GM12864 (cell line): ENCODE measurements around the gene CEP70.
"Not testable (repeated sequence)": the region's sequence is repeated elsewhere in the genome, so short reads cannot be mapped to it uniquely, and the experiment has no call there.

Experiments used
- DNase-seq: peaks from one replicate; pipeline ENCODE4 v3.0.0-alpha.2; 2011; ENCODE audit warnings: low read depth
- H3K4me3 ChIP-seq: 2 replicates; pipeline ENCODE4 v1.5.1; 2011; ENCODE audit warnings: mild to moderate bottlenecking, low read depth, low read length, control low read depth
- TF ChIP-seq, protein P1 (sequence below): IDR thresholded peaks from 2 replicates; pipeline ENCODE4 v1.5.1; 2011; ENCODE audit warnings: low read depth, mild to moderate bottlenecking, moderate library complexity, low read length, control low read depth, inconsistent platforms; ENCODE audit errors: missing control alignments

Gene CEP70

DNA sequence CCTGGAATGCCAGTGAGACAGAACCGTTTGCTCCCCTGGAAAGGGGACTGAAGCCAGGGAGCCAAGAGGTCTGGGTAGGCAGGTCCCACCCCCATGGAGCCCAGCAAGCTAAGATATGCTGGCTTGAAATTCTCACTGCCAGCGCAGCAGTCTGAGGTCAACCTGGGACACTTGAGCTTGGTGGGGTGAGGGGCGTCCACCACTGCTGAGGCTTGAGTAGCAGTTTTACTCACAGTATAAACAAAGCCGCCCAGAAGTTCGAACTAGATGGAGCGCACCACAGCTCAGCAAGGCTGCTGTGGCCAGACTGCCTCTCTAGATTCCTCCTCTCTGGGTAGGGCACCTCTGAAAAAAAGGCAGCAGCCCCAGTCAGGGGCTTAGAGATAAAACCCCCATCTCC is 33.6 kb downstream of the CEP70 start:
- TF ChIP-seq, protein P1, sequence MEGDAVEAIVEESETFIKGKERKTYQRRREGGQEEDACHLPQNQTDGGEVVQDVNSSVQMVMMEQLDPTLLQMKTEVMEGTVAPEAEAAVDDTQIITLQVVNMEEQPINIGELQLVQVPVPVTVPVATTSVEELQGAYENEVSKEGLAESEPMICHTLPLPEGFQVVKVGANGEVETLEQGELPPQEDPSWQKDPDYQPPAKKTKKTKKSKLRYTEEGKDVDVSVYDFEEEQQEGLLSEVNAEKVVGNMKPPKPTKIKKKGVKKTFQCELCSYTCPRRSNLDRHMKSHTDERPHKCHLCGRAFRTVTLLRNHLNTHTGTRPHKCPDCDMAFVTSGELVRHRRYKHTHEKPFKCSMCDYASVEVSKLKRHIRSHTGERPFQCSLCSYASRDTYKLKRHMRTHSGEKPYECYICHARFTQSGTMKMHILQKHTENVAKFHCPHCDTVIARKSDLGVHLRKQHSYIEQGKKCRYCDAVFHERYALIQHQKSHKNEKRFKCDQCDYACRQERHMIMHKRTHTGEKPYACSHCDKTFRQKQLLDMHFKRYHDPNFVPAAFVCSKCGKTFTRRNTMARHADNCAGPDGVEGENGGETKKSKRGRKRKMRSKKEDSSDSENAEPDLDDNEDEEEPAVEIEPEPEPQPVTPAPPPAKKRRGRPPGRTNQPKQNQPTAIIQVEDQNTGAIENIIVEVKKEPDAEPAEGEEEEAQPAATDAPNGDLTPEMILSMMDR = no peak
- no peak for DNase-seq
- no peak overlapping the region for H3K4me3 ChIP-seq

DNA sequence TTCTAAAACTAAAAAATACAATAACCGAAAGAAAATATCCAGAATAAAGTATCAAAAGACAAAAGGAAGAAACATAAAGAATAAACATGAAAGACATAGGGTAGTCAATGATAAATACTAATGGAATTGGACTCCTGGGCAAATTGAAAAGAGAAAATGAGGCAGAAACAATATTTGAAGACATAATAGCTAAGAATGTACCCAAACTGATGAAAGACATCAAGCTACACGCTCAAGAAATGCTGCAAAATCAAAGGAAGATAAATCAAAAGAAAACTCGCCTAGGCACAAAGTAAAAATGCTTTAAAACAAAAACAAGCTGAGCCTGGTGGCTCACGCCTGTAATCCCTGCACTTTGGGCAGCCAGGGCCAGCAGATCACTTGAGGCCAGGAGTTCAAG is 34.9 kb downstream of the CEP70 start:
- no peak for DNase-seq
- no peak overlapping the region for H3K4me3 ChIP-seq
- TF ChIP-seq, protein P1 = no peak

DNA sequence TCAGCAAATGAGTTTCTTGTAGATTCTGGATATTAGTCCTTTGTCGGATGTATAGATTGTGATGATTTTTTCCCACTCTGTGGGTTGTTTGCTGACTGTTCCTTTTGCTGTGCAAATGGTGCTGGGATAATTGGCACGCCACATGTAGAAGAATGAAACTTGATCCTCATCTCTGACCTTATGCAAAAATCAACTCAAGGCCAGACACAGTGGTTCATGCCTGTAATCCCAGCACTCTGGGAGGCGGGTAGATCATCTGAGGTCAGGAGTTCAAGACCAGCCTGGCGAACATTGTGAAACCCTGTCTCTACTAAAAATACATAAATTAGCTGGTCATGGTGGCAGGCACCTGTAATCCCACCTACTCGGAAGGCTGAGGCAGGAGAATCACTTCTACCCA is 39.3 kb downstream of the CEP70 start:
- DNase-seq, H3K4me3 ChIP-seq: not testable (repeated sequence)

DNA sequence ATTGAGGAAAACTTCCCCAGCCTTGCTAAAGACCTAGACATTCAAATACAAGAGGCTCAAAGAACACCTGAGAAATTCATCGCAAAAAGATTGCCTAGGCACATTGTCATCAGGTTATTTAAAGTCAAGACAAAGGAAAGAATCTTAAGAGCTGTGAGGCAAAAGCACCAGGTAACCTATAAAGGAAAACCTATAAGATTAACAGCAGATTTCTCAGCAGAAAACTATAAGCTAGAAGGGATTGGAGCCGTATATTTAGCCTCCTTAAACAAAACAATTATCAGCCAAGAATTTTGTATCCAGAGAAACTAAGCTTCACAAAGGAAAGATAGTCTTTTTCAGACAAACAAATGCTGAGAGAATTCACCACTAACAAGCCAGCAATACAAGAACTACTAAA is 43.1 kb downstream of the CEP70 start:
- not testable (repeated sequence) for DNase-seq, H3K4me3 ChIP-seq

DNA sequence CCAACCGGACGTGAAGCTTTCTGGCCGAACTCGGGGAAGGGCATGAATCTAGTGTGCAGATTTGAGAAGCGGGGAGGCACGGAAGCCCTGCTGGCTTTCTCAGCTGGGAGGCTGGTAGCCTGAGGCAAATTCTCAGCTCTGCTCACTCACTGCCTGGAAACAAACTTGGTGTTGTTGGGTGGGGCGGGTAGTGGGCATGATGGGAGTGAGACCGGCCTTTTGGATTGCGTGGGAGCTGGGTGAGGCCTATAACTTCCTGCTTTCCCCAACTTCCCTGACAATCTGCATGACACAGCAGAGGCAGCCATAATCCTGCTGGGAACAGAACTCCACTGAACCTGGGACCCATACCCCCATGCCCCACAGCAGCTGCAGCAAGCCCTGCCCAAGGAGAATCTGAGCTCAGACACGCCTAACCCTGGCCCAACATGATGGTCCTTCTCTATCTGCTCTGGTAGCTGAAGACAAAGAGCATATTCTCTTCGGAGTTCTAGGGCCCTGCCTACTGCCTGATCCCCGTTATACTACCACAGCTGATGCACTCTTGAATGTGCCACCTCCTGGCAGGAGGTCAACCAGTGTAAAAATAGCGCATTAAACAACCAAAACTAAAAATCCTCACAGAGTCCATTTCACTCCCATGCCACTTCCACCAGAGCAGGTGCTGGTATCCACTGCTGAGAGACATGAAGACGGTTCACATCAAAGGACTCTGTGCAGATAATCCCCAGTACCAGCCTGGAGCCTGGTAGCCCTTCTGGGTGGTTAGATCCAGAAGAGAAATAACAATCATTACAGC is 44.7 kb downstream of the CEP70 start:
- H3K4me3 ChIP-seq = no peak overlapping the region
- TF ChIP-seq, protein P1 = no peak
- DNase-seq = no peak

DNA sequence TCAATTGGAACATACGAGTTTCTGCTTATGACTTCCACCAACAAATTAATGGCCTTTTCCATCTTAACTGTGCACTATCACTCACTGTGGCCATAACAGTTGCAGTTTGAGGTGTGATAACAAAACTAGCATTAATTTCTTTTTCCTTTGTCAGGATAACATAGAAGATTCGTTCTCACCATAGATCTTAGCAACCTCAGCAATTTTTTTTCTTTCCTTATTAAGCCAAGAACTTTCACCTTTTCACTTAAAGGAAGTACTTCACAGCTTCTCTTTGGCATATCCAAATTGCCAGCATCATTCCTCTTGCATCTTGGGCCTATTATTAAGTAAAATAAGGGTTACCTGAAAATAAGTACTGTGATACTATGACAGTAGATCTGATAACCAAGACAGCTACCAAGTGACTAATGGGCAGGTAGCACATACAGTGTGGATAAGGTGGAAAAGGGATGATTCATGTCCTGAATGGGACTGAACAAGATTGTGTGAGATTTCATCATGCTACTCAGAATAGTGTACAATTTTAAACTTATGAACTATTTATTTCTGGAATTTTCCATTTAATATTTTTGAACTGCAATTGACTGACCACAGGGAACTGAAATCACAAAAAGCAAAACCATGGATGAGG is 46.6 kb downstream of the CEP70 start:
- no peak for DNase-seq
- no peak overlapping the region for H3K4me3 ChIP-seq
- TF ChIP-seq, protein P1 = no peak

DNA sequence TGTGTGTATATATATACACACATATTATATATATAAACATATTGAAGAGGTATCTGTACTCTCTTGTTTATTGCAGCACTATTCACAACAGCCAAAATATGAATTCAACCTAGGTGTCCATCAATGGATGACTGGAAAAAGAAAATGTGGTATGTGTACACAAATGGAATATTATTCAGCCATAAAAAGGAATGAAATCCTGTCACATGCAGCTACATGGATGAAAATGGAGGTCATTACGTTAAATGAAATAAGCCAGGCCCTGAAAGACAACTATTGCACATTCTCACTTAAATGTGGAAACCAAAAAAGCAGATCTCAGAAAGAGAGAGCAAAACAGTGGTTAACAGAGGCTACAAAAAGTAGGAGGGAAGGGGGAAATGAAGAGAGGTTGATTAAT is 49.5 kb downstream of the CEP70 start:
- no peak overlapping the region for H3K4me3 ChIP-seq
- TF ChIP-seq, protein P1 = no peak
- DNase-seq = no peak

DNA sequence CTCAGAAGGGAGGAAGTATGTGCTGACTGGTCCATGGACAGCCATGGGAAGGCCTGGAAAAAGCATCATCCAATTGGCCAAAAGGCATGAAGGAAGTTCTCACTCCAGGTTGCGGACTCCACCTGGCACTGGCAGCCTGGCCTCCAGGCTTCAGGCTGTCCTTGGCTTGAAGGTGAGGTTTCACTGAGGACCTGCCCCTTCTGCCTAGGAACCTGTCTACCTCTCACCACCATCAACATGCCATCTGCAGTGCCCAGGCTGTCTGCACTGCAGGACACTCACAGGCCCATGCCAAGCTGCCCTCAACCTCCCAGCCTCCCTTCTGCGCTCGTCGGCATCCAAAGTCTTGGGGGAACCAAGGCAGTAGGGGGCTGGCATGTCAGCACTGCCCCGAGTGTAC is 51.1 kb downstream of the CEP70 start:
- TF ChIP-seq, protein P1 = no peak
- no peak overlapping the region for H3K4me3 ChIP-seq
- DNase-seq = no peak
